Right atrium auricular region (tissue), 2 donors: ENCODE results near the gene HYAL2. TPM values are rescaled to one million over a fixed set of nuclear protein-coding genes. Genes with fewer than 3 reads are reported as not detected.
"Not testable (repeated sequence)": the region's sequence is repeated elsewhere in the genome, so short reads cannot be mapped to it uniquely, and the experiment has no call there.

Source experiments
- DNase-seq: peaks from one replicate; pipeline ENCODE4 v3.0.0-alpha.2; 2019; ENCODE audit warnings: low spot score
- H3K27ac ChIP-seq, 2 donors: fragments of 200-600 bp; sonication (generic); 1 replicate in 1 of 2; 2 replicates in 1 of 2; pipeline ENCODE4 v1.5.1; 2016 to 2019
- H3K27me3 ChIP-seq, 2 donors: fragments of 200-600 bp; sonication (generic); one replicate each; pipeline versions ENCODE4 v1.5.1 to v1.6.0; 2017 to 2019
- H3K36me3 ChIP-seq: fragments of 200-600 bp; sonication (generic); one replicate; pipeline ENCODE4 v1.5.1; 2016
- H3K4me1 ChIP-seq, 2 donors: fragments of 200-600 bp; sonication (generic); one replicate each; pipeline versions ENCODE4 v1.5.1 to v1.6.0; 2017 to 2019
- H3K4me3 ChIP-seq, 2 donors: fragments of 200-600 bp; sonication (generic); 1 replicate in 1 of 2; 2 replicates in 1 of 2; pipeline ENCODE4 v1.5.1; 2017 to 2019; ENCODE audit warnings: mild to moderate bottlenecking in 1 of 2, moderate library complexity in 1 of 2
- H3K9me3 ChIP-seq, 2 donors: fragments of 200-600 bp; sonication (generic); one replicate each; pipeline ENCODE4 v1.5.1; 2019
- CTCF ChIP-seq, 2 donors: fragments of 200-600 bp; sonication (generic); IDR thresholded peaks; one replicate each; pipeline ENCODE4 v1.5.1; 2019; ENCODE audit warnings: antibody characterized with exemption in 2 of 2
- total RNA-seq, 2 donors: library from RNA; depleted of rRNA; stranded (reverse); fragments of >200 nt; gene quantifications; one replicate each; pipeline ENCODE4 v1.1.0, GENCODE V29; 2016

HYAL2 gene
- total RNA-seq, 2 donors from 2014 or later = 129 to 198 TPM

- Histone ChIP-seq H3K27ac (peak overlapping the region; percentile 55 to 67), H3K4me3 (no peak overlapping the region), H3K4me1 (peaks cover 0 to 41% of the 10 kb centered on the region in 2 donors), H3K36me3 (peaks cover 38% of the 10 kb centered on the region), H3K9me3 (no peaks in the 10 kb centered on the region), H3K27me3 (no peaks in the 10 kb centered on the region)
- no peak for TF ChIP-seq CTCF (IDR thresholded peaks at IDR 0.05)
- no peak for DNase-seq
Observed at GRCh38 chr3:50286322-50287227, 36.0 kb downstream of the HYAL2 start.

GRCh38 chr3:50284121-50284520, 38.4 kb downstream of the HYAL2 start:
- H3K9me3 ChIP-seq, H3K27ac ChIP-seq, DNase-seq, H3K4me3 ChIP-seq, H3K27me3 ChIP-seq: not testable (repeated sequence)
- Histone ChIP-seq H3K36me3 (peaks cover 23% of the 10 kb centered on the region), H3K4me1 (peaks cover 0 to 34% of the 10 kb centered on the region in 2 donors)

GRCh38 chr3:50279255-50280016, 43.1 kb downstream of the HYAL2 start:
- Histone ChIP-seq H3K36me3 (no peaks in the 10 kb centered on the region), H3K9me3 (no peaks in the 10 kb centered on the region), H3K27me3 (no peaks in the 10 kb centered on the region), H3K4me3 (peak overlapping the region in 1 of 2 donors; percentile 10), H3K27ac (peak overlapping the region; percentile 71 to 87), H3K4me1 (peaks cover 0 to 33% of the 10 kb centered on the region in 2 donors)
- DNase-seq = no peak
- TF ChIP-seq CTCF (IDR thresholded peaks at IDR 0.05) = no peak

GRCh38 chr3:50278880-50279224, 43.7 kb downstream of the HYAL2 start, which contains the start of gene LSMEM2:
LSMEM2 (plus strand) TSS chr3:50279087; CDS start chr3:50279114, 27 bp downstream.
- no peak for DNase-seq
- H3K4me1 ChIP-seq = peaks cover 0 to 39% of the 10 kb centered on the region in 2 donors

GRCh38 chr3:50278123-50278879, 44.2 kb downstream of the HYAL2 start:
- Histone ChIP-seq H3K27ac (peak overlapping the region; percentile 71 to 87), H3K4me3 (no peak overlapping the region), H3K36me3 (no peaks in the 10 kb centered on the region), H3K4me1 (peaks cover 0 to 45% of the 10 kb centered on the region in 2 donors), H3K27me3 (no peaks in the 10 kb centered on the region), H3K9me3 (no peaks in the 10 kb centered on the region)
- no peak for DNase-seq
- no peak for TF ChIP-seq CTCF (IDR thresholded peaks at IDR 0.05)

More at GRCh38 chr3:50278880-50279224, 43.7 kb downstream of the HYAL2 start, which contains the start of gene LSMEM2:
- Histone ChIP-seq H3K9me3 (no peaks in the 10 kb centered on the region), H3K27ac (peak within 1 kb of the TSS; percentile 71 to 87), H3K27me3 (no peaks in the 10 kb centered on the region), H3K4me3 (peak within 1 kb of the TSS in 1 of 2 donors; percentile 10), H3K36me3 (no peaks in the 10 kb centered on the region)
- TF ChIP-seq CTCF (IDR thresholded peaks at IDR 0.05) = no peak
